Caki2 (cell line): ENCODE measurements around the gene FUNDC1. TPM values are rescaled to one million over a fixed set of nuclear protein-coding genes. Genes with fewer than 3 reads are reported as not detected.
A peak's percentile ranks its signal among the peaks of the same experiment; 100 is the strongest.
"Not testable (repeated sequence)": the region's sequence is repeated elsewhere in the genome, so short reads cannot be mapped to it uniquely, and the experiment has no call there.

ENCODE experiments used
- DNase-seq: peaks from one replicate; pipeline ENCODE4 v3.0.0-alpha.2; 2015; ENCODE audit warnings: low read depth
- in situ Hi-C: cut with HindIII; loops from 2 replicates; pipeline ENCODE4 v1.10.0; 2016; ENCODE audit warnings: low sequenced_read_pairs, low pct_unique_long_range_greater_than_20kb, mixed read lengths
- total RNA-seq: library from RNA; depleted of rRNA; stranded (reverse); fragments of >200 nt; shearing (Covaris generic); gene quantifications from 2 replicates; pipeline ENCODE4 v1.2.3, GENCODE V29; 2014; ENCODE audit warnings: low replicate concordance; rRNA removed

The FUNDC1 gene
- 17.6 and 25.5 TPM in 2 replicates for total RNA-seq

DNA sequence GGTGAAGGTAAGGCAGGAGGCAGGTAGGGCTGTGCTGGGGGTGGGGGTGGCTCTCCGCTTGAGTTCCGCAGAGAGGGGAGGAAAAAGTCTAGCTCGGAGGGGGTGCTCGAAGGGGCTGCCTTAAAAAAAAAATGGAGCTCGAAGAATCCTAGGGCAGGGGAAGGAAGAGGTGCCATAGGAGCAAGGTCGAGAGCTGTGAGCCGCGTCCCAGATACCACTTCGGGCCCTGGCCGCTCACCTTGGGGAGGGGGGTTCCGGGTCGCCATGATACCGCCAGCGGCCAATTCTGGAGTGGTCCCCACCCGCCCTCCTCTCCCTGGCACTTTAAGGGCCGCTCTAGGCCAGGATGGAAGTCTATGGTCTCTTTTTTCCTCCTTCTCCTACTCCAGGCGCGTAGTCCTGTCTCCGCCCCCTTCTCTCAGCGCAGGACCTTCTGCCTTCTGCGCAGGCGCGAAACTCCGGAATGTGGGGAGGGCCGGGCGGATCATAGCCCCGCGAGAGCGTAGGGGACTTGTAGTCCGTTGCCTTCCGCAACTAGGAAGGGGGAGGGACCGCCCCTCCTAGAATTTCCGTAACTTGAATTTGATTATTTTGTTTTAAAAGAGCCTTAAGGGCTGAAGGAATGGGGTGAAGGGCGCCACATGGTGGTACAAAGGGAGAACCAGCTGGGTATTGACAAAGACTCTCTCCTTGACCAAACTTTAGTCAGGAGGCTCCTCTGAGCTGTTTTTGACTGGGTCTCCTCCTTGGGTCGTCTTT lies at the start of gene FUNDC1:
Gene FUNDC1, minus strand, starts transcription at position 293 of the 759 bp plus-strand sequence. Its CDS starts 27 bp downstream, at position 266.
- DNase-seq, result peak; percentile 97
- in situ Hi-C loops, result no loop called here

- in situ Hi-C loops, result no loop called here
- no peak for DNase-seq
Measured at GRCh38 chrX:44585866-44586265, 43.2 kb upstream of the FUNDC1 start.

DNA sequence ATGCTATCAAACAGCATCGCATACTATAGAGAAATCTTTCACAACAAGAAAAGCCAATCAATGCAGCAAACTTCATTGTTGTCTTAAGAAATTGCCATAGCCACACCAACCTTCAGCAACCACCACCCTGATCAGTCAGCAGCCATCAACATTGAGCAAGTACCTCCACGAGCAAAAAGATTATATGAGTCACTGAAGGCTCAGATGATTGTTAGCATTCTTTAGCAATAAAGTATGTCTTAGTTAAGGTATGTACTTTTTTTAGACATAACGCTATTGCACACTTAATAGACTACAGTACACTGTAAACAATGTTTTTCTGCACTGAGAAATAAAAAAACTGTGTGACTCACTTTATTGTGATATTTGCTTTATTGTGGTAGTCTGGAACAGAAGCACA lies 37.8 kb upstream of the FUNDC1 start:
- peak; percentile 7 for DNase-seq
- in situ Hi-C loops, result no loop called here

- DNase-seq, result peak; percentile 2
- in situ Hi-C loops, result no loop called here
Measured at GRCh38 chrX:44572340-44572938, 29.8 kb upstream of the FUNDC1 start.

- DNase-seq, result peak; percentile 7
- in situ Hi-C loops, result no loop called here
Measured at GRCh38 chrX:44570522-44570921, 27.9 kb upstream of the FUNDC1 start.

GRCh38 chrX:44569122-44569521 lies 26.5 kb upstream of the FUNDC1 start:
- DNase-seq, result no peak

DNA sequence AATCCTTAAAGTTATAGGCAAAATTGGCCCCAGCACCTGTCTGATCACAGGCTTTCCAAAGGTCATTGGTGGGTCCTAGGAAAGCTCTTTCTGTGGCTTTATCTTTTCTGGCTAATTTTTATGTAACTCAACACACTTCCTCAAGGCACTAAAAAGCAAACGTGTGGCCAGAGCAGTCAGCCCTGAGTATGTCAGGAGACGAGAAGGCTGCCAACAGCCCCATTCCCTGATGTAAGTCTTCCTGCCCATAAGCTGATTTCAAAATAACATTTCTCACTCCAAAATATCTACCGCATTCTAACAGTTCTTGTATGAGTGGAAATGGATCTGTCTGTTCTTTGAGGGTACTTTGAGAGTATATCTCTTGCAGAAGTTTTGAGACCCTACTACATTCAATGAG lies 25.5 kb upstream of the FUNDC1 start:
- no peak for DNase-seq
- in situ Hi-C loops, result no loop called here

More at GRCh38 chrX:44569122-44569521, 26.5 kb upstream of the FUNDC1 start:
- in situ Hi-C loops, result no loop called here

DNA sequence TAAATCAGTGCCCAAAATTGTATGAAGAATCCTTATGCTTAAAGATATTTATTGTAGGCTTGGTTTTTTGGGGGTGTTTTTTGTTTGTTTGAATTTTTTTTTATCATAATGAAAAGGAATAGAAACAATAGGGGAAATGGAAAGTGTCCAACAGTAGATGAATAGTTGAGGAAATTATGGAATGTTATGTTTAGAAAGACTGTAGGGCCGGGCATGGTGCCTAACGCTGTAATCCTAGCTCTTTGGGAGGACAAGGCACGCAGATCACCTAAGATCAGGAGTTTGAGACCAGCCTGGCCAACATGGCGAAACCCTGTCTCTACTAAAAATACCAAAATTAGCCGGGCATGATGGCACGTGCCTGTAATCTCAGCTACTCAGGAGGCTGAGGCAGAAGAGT lies 19.2 kb upstream of the FUNDC1 start:
- DNase-seq, in situ Hi-C loops: not testable (repeated sequence)

DNA sequence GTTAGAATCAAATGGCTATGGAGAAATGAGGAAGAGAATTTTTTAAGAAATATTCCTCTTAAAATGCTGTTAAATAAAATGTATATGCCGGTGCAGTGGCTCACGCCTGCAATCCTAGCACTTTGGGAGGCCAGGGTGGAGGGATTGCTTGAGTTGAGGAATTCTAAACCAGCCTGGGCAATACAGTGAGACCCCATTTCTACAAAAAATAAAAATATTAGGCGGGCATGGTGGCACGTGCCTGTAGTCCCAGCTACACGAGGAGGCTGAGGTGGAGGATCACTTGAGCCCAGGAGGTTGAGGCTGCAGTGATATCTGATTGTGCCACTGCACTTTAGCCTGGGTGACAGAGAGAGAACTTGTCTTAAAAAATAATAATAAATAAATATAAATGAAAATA lies 7.9 kb upstream of the FUNDC1 start:
- no peak for DNase-seq
- in situ Hi-C loops, result no loop called here

DNA sequence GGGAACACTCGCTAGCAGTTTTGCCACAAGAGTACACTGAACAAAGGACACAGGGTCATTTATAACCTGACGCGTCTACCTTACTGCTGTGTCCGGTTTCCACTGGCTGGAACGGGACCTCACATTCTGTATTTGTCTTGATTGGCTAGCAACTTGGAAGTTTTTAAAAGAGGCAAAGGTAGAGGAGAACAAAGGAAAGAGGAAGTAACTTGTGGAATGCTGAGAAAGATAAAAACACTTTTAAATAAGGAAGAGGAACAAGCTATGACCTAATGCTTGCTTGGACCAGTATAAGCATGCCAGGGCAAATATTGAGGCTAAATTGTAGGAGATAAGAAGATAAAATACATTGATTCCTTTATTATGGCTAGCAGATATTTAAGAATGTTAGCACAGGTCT lies 2.8 kb upstream of the FUNDC1 start:
- DNase-seq, in situ Hi-C loops: not testable (repeated sequence)

- no peak for DNase-seq
- in situ Hi-C loops, result no loop called here
Measured at GRCh38 chrX:44544036-44544435, 1.4 kb upstream of the FUNDC1 start.

DNA sequence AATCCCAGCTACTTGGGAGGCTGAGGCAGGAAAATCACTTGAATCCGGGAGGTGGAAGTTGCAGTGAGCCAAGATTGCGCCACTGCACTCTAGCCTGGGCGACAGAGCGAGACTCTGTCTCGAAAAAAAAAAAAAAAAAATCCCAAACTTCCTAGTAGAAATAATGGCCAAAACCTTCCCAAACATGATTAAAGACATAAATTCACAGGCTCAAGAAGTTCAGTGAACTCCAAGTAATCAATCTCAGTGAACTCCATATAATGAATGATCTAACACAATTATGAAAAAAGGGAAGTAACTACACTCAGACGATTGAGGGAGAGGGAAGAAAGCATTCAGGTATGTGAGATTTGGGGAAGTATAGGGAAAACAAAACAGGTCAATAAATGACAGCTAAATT lies 6.5 kb downstream of the FUNDC1 start:
- in situ Hi-C loops, result no loop called here

DNA sequence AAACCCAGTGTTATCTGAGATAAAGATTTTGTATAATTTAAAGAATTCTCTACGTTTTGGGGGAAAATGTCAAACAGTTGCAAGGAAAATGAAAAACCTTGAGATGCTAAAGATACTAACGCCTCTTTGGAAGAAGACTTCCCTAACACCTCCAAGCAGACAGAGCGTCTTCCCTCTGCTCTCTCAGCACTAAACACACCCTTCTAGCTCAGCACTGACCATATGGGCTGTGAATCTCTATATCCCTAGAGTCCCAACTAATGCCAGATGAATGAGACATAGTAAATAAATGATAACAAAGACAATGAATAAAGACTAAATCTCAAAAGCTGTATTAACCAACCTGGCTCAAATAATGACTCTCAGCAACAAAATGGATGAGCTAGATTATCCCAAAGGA lies 13.3 kb downstream of the FUNDC1 start:
- in situ Hi-C loops, result no loop called here

More for the DNA sequence above, 6.5 kb downstream of the FUNDC1 start:
- no peak for DNase-seq

DNA sequence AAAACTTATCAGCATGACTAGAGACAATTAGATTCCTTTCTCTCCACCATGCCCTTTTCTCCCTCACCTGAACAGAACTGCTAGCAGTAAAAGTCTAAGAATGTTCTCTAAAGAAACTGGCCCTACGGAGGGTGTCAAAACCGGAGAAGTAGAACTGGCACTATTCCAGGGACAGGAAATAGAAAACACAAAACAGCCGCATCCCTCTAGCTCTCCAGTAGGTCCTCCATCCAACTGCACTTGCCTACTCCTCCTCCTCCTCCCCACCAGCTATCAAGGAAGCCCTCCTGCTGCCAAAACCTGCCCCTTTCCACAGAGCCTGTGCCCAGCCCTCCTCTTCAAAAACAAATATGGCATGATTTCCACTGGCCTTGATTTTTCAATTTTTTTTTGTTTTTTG lies 28.4 kb downstream of the FUNDC1 start:
- DNase-seq, result no peak
- in situ Hi-C loops, result no loop called here

More for the DNA sequence above, 13.3 kb downstream of the FUNDC1 start:
- no peak for DNase-seq

DNA sequence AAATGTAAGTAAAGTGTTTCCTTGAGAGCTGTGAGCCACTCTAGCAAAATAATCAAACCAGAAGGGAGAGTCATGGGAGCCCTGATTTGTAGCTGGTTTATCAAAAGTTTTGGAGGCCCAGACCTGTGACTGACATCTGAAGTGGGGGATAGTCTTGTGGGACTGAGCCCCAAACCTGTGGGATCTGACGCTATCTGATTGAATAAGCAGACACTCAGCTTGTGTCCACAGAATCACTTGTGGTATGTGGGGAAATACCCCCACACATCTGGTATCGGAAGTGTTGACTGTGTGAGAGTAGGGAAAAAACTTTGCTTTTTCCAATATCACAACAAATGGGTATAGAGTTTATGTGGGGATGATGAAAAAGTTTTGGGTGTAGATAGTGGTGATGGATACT lies 35.4 kb downstream of the FUNDC1 start:
- in situ Hi-C loops, result no loop called here
- DNase-seq, result no peak

DNA sequence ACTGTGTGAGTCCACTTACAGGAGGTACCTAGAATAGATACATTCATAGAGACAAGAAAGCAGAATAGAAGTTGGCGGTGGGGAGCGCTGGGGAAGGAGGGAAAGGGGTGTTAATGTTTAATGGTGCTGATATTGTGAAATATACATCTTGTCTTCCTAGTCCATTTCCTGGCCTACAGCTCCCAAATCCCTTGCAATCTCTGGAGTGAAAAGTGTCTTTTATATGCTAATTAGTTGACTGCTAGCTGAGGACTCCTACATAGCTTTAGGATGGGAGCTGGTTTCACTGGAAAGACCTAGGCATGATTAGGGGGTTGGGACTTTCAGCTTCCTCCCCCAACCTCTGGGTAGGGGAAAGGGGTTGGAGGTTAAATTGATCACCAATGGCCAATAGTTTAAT lies 36.0 kb downstream of the FUNDC1 start:
- no peak for DNase-seq
- in situ Hi-C loops, result no loop called here

DNA sequence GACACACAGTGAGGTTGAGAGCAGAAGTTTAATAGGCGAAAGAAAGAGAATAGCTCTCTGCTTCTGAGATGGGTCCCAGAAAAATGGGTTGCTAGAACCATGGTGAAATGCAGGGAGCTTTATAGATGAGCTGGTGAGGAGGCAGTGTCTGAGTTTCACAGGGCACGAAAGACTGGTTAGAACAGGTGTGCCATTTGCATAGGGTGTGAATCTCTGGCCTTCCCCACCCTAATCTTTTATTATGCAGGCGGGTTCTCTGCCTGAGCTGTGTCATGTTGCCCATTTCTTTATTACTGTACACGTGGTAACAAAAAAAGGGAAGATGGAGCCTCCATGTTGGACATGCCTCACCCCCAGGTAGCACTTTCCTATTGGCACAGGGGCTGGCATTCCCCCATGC lies 39.1 kb downstream of the FUNDC1 start:
- no peak for DNase-seq
- in situ Hi-C loops, result no loop called here

DNA sequence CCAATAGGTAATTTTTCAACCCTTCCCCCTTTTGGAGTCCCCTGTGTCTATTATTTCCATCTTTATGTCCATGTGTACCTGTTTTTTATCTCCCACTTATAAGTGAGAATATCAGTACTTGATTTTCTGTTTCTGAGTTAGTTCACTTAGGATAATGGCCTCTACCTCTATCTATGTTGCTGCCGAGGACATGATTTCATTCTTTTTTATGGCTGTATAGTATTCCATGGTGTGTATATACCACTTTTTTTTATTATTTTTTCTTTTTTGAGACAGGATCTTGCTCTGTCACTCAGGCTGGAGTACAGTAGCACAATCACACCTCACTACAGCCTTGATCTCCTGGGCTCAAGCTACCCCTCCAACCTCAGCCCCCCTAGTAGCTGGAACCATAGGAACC lies 47.6 kb downstream of the FUNDC1 start:
- no peak for DNase-seq
- in situ Hi-C loops, result no loop called here

DNA sequence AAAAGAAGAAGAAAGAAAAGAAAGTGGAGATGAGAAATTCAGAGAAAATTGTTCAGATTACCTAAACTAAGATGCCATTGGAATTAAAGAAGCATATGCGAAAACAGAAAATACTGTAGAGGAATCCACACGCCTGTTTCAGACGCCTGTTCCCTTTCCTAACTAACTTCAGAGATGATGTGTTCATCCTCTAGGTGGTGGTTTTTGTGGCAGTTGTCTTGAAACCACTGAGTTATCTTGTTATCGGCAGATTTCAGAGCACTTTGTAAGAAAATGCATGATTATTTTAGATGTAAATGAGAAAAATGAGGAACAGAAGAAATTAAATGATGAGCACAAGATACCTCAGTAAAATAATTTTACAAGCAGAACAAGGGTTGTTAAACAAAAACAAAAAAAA lies 48.3 kb downstream of the FUNDC1 start:
- in situ Hi-C loops, result no loop called here

DNA sequence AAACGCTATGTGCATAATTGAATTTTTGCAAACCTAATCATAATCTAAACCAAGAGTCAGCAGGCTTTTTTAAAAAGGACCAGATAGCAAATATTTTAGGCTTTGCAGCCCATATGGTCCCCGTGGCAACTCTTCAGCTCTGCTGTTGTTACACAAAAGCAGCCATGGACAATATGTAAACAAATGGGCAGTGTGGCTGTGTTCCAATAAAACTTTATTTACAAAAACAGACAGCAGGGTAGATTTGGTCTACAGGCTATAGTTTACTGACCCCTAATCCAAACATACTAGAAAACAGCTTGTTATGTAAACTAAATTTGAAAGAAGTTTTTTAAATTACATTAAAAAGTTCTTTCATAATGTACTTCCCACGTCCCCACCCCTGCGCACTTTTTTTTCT lies 53.1 kb downstream of the FUNDC1 start:
- in situ Hi-C loops, result no loop called here
- no peak for DNase-seq

More for the DNA sequence above, 48.3 kb downstream of the FUNDC1 start:
- no peak for DNase-seq
